Glomerular visceral epithelial cell (primary cell): ENCODE data around the gene GAN.
"Not testable (repeated sequence)": the region's sequence is repeated elsewhere in the genome, so short reads cannot be mapped to it uniquely, and the experiment has no call there.

Experiments
- DNase-seq: peaks from one replicate; pipeline ENCODE4 v3.0.0-alpha.2; 2016; ENCODE audit errors: extremely low spot score

Gene GAN

DNA sequence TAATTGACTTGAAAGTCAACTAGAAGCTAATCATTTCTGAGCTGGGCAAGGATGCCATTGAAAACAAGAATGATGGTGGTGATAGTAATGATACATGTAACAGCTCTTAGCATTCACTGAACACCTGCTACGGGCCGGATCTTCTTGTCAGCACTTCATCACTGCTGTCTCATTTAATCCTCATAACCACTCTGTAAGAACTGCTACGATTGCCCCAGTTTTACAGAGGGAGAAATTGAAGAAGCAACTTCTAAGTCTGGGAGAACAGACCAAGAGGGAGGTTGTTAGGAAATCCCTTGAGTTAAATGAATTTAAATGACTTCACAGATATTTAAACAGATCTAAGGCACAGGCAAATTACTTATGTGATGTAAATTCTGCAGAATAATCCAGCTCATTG is 7.0 kb upstream of the GAN start:
- DNase-seq, result no peak

GRCh38 chr16:81310045-81310644 is 4.6 kb upstream of the GAN start:
- no peak for DNase-seq

DNA sequence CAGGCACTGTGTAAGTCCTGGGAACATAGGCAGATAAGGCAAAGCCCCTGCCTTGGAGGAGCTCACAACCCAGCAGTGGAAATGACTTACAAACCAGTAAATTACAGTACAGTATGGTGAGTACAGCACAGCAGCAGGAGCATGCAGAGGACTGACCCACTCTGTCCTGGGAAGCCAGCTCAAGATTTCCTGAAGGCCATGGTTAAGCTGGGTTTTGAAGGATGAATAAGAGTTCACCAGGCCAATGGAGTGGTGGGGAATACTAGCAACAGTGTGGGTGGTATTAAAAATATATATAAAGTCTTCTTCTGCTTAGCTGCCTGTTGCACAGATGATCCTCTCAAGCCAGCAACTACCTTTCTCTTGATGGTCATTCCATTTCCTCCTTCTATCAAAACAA is 3.0 kb upstream of the GAN start:
- no peak for DNase-seq

- no peak for DNase-seq
Observed at GRCh38 chr16:81313701-81314602, 810 bp upstream of the GAN start.

- peak; percentile 50 for DNase-seq
Observed at GRCh38 chr16:81315271-81316175, 761 bp downstream of the GAN start.

DNA sequence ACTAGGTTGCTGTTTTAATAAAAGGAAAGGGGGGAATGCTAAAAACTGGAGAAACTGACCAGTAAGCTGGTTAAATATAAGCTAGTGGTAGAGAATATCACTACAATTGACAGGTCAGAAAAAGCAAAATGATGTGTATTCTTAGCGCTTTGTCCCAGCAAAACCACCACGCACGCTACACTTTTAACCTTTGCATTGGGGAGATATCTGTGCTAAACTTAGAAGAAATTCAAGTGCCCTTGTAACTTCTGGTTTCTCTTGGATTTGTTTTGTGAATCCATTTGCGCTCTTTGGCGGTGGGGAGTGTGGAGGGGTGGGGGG is 1.4 kb downstream of the GAN start:
- no peak for DNase-seq

GRCh38 chr16:81318711-81319110 is 3.9 kb downstream of the GAN start:
- DNase-seq, result no peak

DNA sequence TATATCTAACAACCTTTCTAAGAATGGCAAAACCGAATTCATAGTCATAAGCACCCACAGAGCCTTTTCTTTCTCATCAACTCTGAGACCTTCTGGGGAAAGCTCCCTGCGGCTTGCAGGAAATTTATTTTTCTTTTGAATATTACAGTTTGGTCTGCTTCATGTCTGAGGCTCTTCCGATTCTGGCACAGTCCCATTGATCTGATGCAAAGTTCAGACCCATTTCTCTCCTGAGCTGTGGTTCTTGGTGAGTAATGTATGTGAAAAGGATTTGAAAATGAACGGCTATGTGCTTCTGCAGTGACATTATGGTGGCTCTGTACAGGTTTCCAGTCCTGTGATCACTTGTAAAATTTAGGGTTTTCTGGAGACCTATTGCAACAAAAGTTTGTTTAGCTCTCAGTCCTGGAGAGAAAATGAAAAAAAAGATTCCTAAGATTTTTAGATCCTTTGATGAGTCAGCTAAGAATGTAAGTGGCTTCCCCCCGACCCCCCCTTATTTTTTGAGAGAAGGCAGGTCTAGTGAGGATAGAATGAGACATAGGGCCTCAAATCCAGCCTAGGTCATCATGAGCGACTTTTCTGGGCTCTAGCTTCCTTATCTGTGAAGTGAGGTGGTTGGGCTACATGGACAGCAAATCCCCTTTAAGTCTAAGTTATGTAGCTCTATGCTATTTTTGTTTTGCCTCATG is 4.6 kb downstream of the GAN start:
- peak; percentile 61 for DNase-seq

DNA sequence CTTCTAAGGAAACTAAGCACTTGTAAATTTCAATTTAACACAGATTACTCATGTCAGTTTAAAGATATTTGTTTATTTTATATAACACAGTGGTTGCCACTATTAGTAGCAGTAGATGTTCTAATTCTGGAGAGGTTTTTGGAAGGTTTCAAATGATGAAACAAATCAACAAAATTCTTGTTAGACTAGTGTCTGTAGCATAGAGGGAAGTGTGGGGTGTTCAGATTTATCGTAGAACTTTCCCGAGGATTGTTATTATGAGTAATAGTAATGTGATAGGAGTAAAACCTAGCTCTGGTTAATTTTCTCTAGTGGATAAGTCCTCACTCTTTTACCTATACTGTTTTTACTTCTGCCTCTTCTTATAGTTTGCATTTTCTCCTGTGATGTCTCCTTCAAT is 6.3 kb downstream of the GAN start:
- no peak for DNase-seq

DNA sequence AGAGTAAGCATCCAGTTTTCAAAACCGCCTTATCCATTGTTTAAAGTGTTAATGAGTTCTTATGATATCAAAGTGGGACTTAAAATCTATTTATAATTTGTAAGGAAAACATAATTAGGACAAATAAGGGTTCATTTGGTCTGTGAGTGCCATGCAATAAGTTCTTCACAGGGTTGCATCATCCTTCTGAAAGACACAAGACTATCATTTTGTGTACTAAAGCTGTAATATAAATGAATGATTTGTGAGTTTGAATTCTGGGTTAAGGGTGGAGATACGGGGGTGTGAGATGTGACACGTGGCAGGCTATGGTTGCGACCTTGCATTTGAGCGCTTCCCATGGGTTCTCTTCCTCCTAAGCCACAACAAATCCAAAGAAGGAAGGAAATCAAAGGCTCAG is 6.8 kb downstream of the GAN start:
- no peak for DNase-seq

GRCh38 chr16:81324808-81325207 is 10.0 kb downstream of the GAN start:
- DNase-seq, result no peak

- no peak for DNase-seq
Observed at GRCh38 chr16:81327011-81327410, 12.2 kb downstream of the GAN start.

- DNase-seq, result no peak
Observed at GRCh38 chr16:81327447-81328196, 12.9 kb downstream of the GAN start.

DNA sequence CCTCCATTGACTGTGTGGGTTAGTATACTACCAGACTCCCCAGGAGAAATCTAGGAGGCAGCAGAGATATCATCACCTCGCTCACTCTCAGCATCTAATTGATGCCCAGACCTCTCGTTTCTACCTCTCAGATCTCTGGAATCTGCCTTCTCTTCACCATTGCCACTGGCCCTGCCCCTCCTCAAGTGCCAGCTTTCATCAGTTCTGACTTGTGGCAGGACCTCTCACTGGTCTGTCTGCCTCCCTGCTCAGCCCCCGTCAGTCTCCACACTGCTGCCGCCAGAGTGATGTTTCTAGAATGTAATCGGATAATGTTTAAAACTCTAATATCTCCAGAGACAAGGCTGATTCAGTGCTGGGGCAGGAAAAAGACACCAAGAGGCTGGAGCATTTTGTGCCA is 15.2 kb downstream of the GAN start:
- DNase-seq, result no peak

GRCh38 chr16:81333356-81333755 is 18.6 kb downstream of the GAN start:
- no peak for DNase-seq

DNA sequence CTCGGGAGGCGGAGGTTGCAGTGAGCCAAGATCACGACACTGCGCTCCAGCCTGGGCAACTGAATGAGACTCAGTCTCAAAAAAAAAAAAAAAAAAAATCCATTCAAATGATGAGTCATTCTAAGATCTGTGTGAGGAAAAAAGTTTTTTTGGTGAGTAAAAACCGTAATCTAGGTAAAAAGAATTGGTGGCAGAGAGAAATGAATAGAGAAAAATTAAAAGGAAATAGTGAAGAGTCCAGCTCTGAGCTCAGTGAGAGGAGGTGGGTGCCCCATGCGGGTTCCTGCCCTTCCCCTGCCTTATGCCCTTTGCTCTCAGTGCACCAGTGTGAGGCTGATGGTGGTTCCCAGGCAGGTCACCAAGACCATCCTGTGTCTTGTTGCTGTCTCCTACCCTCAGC is 20.9 kb downstream of the GAN start:
- no peak for DNase-seq

DNA sequence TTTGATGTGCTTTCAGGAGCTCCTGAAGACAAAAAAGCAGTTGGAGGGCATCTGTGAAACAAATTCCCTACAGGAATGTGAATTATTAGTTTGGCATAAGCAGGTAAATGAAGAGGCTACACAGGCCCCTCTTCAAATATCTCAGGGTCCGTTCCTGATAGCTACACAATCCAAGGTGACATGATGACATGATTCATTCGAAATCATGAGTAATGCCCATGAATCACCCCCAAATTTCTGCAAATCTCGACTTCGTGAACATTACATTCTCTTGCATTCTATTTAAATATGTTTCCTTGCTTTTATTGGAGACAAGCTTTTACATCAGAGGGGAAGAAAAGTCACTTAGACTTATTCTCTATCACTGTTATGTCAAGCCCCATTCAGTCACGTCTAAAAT is 22.3 kb downstream of the GAN start:
- DNase-seq, result no peak

DNA sequence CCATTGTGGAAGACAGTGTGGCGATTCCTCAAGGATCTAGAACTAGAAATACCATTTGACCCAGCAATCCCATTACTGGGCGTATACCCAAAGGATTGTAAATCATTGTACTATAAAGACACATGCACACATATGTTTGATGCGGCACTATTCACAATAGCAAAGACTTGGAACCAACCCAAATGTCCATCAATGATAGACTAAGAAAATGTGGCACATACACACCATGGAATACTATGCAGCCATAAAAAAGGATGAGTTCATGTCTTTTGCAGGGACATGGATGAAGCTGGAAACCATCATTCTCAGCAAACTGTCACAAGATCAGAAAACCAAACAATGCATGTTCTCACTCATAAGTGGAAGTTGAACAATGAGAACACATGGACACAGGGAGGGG is 30.4 kb downstream of the GAN start:
- not testable (repeated sequence) for DNase-seq

- DNase-seq, result no peak
Observed at GRCh38 chr16:81347425-81347824, 32.7 kb downstream of the GAN start.

GRCh38 chr16:81349608-81350305 is 35.0 kb downstream of the GAN start:
- no peak for DNase-seq

- DNase-seq, result no peak
Observed at GRCh38 chr16:81350306-81350615, 35.5 kb downstream of the GAN start.
